Testis (tissue), 2 donors: ENCODE measurements around the gene ZNRD2.

Experiments used
- CTCF ChIP-seq, 3 experiments: fragments of 450-650 bp in 2 of 3; fragments of 200-600 bp in 1 of 3; sonication (generic) in 1 of 3; IDR thresholded peaks; one replicate each; pipeline ENCODE4 v1.5.1; 2016 to 2019; ENCODE audit warnings: antibody characterized with exemption in 3 of 3, mild to moderate bottlenecking in 2 of 3, moderate library complexity in 1 of 3
- POLR2A ChIP-seq: fragments of 450-650 bp; IDR thresholded peaks from one replicate; pipeline ENCODE4 v1.6.1; 2017; ENCODE audit warnings: antibody characterized with exemption, mild to moderate bottlenecking, moderate library complexity

GRCh38 chr11:65574811-65575567, 4.7 kb downstream of the ZNRD2 start:
- no peak for TF ChIP-seq CTCF (IDR thresholded peaks at IDR 0.05)
- no peak for TF ChIP-seq POLR2A
